Measurements from ENCODE around the gene FOXA1.
"Not testable (repeated sequence)": the region's sequence is repeated elsewhere in the genome, so short reads cannot be mapped to it uniquely, and the experiment has no call there.

The FOXA1 gene

GRCh38 chr14:37569729-37570128, 25.3 kb downstream of the FOXA1 start:
- H3K27me3 ChIP-seq (ENCODE audit: control insufficient read depth, insufficient read depth, low read length), result no peaks in the 10 kb centered on the region
- H3K27ac ChIP-seq (ENCODE audit: low read depth, low read length), result no peak overlapping the region
- H3K9ac ChIP-seq (ENCODE audit: low read depth, low read length), result no peak overlapping the region
- H3K36me3 ChIP-seq (ENCODE audit: control insufficient read depth, insufficient read depth, low read length), result no peaks in the 10 kb centered on the region
- peaks cover 22% of the 10 kb centered on the region for H3K4me1 ChIP-seq (ENCODE audit: control insufficient read depth, insufficient read depth, low read length)
- H3K9me3 ChIP-seq (ENCODE audit: control insufficient read depth, insufficient read depth, low read length), result no peaks in the 10 kb centered on the region
- H3K4me3 ChIP-seq (ENCODE audit: low read depth, low read length), result no peak overlapping the region

- peak overlapping the region; percentile 55; the same call in 1 of the 2 replicates for H3K9ac ChIP-seq (ENCODE audit: low read depth, low read length)
- H3K9me3 ChIP-seq (ENCODE audit: control insufficient read depth, insufficient read depth, low read length), result no peaks in the 10 kb centered on the region
- H3K27me3 ChIP-seq (ENCODE audit: control insufficient read depth, insufficient read depth, low read length), result no peaks in the 10 kb centered on the region
- H3K4me3 ChIP-seq (ENCODE audit: low read depth, low read length), result peak overlapping the region; percentile 21; the same call in 1 of the 2 replicates
- peak overlapping the region; percentile 88 for H3K27ac ChIP-seq (ENCODE audit: low read depth, low read length)
- H3K4me1 ChIP-seq (ENCODE audit: control insufficient read depth, insufficient read depth, low read length), result peaks cover 22% of the 10 kb centered on the region
- no peaks in the 10 kb centered on the region for H3K36me3 ChIP-seq (ENCODE audit: control insufficient read depth, insufficient read depth, low read length)
Measured at GRCh38 chr14:37566811-37567371, 28.2 kb downstream of the FOXA1 start.

GRCh38 chr14:37565550-37565949, 29.5 kb downstream of the FOXA1 start:
- Histone ChIP-seq H3K9me3 (ENCODE audit: control insufficient read depth, insufficient read depth, low read length) (no peaks in the 10 kb centered on the region), H3K4me1 (ENCODE audit: control insufficient read depth, insufficient read depth, low read length) (peaks cover 22% of the 10 kb centered on the region), H3K27ac (ENCODE audit: low read depth, low read length) (no peak overlapping the region), H3K27me3 (ENCODE audit: control insufficient read depth, insufficient read depth, low read length) (no peaks in the 10 kb centered on the region), H3K36me3 (ENCODE audit: control insufficient read depth, insufficient read depth, low read length) (no peaks in the 10 kb centered on the region), H3K9ac (ENCODE audit: low read depth, low read length) (no peak overlapping the region), H3K4me3 (ENCODE audit: low read depth, low read length) (no peak overlapping the region)

- no peaks in the 10 kb centered on the region for H3K36me3 ChIP-seq (ENCODE audit: control insufficient read depth, insufficient read depth, low read length)
- H3K4me3 ChIP-seq (ENCODE audit: low read depth, low read length), result no peak overlapping the region
- no peak overlapping the region for H3K27ac ChIP-seq (ENCODE audit: low read depth, low read length)
- H3K4me1 ChIP-seq (ENCODE audit: control insufficient read depth, insufficient read depth, low read length), result peaks cover 22% of the 10 kb centered on the region
- no peaks in the 10 kb centered on the region for H3K9me3 ChIP-seq (ENCODE audit: control insufficient read depth, insufficient read depth, low read length)
- no peak overlapping the region for H3K9ac ChIP-seq (ENCODE audit: low read depth, low read length)
- no peaks in the 10 kb centered on the region for H3K27me3 ChIP-seq (ENCODE audit: control insufficient read depth, insufficient read depth, low read length)
Measured at GRCh38 chr14:37563189-37563588, 31.9 kb downstream of the FOXA1 start.

- H3K4me3 ChIP-seq (ENCODE audit: low read depth, low read length), result no peak overlapping the region
- peaks cover 3% of the 10 kb centered on the region; the same call in 1 of the 2 replicates for H3K4me1 ChIP-seq (ENCODE audit: control insufficient read depth, insufficient read depth, low read length)
- H3K27ac ChIP-seq (ENCODE audit: low read depth, low read length), result no peak overlapping the region
- no peaks in the 10 kb centered on the region for H3K36me3 ChIP-seq (ENCODE audit: control insufficient read depth, insufficient read depth, low read length)
- no peaks in the 10 kb centered on the region; the same call in 1 of the 2 replicates for H3K9me3 ChIP-seq (ENCODE audit: control insufficient read depth, insufficient read depth, low read length)
- H3K27me3 ChIP-seq (ENCODE audit: control insufficient read depth, insufficient read depth, low read length), result no peaks in the 10 kb centered on the region
- H3K9ac ChIP-seq (ENCODE audit: low read depth, low read length), result no peak overlapping the region
Measured at GRCh38 chr14:37559386-37559785, 35.7 kb downstream of the FOXA1 start.

GRCh38 chr14:37558740-37559139, 36.3 kb downstream of the FOXA1 start:
- H3K4me3 ChIP-seq (ENCODE audit: low read depth, low read length), result no peak overlapping the region

GRCh38 chr14:37555596-37555995, 39.5 kb downstream of the FOXA1 start:
- H3K27ac ChIP-seq (ENCODE audit: low read depth, low read length); H3K9ac ChIP-seq (ENCODE audit: low read depth, low read length); H3K4me1 ChIP-seq (ENCODE audit: control insufficient read depth, insufficient read depth, low read length); H3K27me3 ChIP-seq (ENCODE audit: control insufficient read depth, insufficient read depth, low read length); H3K36me3 ChIP-seq (ENCODE audit: control insufficient read depth, insufficient read depth, low read length); H3K9me3 ChIP-seq (ENCODE audit: control insufficient read depth, insufficient read depth, low read length); H3K4me3 ChIP-seq (ENCODE audit: low read depth, low read length): not testable (repeated sequence)

More at GRCh38 chr14:37558740-37559139, 36.3 kb downstream of the FOXA1 start:
- Histone ChIP-seq H3K9me3 (ENCODE audit: control insufficient read depth, insufficient read depth, low read length) (no peaks in the 10 kb centered on the region; the same call in 1 of the 2 replicates), H3K27ac (ENCODE audit: low read depth, low read length) (no peak overlapping the region), H3K9ac (ENCODE audit: low read depth, low read length) (no peak overlapping the region), H3K36me3 (ENCODE audit: control insufficient read depth, insufficient read depth, low read length) (no peaks in the 10 kb centered on the region), H3K4me1 (ENCODE audit: control insufficient read depth, insufficient read depth, low read length) (peaks cover 3% of the 10 kb centered on the region; the same call in 1 of the 2 replicates), H3K27me3 (ENCODE audit: control insufficient read depth, insufficient read depth, low read length) (no peaks in the 10 kb centered on the region)

- H3K27ac ChIP-seq (ENCODE audit: low read depth, low read length), result no peak overlapping the region
Measured at GRCh38 chr14:37553935-37554550, 41.0 kb downstream of the FOXA1 start.

GRCh38 chr14:37551119-37551518, 43.9 kb downstream of the FOXA1 start:
- H3K36me3 ChIP-seq (ENCODE audit: control insufficient read depth, insufficient read depth, low read length), result no peaks in the 10 kb centered on the region
- no peaks in the 10 kb centered on the region for H3K9me3 ChIP-seq (ENCODE audit: control insufficient read depth, insufficient read depth, low read length)
- no peak overlapping the region for H3K27ac ChIP-seq (ENCODE audit: low read depth, low read length)
- no peaks in the 10 kb centered on the region for H3K27me3 ChIP-seq (ENCODE audit: control insufficient read depth, insufficient read depth, low read length)
- no peaks in the 10 kb centered on the region for H3K4me1 ChIP-seq (ENCODE audit: control insufficient read depth, insufficient read depth, low read length)
- no peak overlapping the region for H3K9ac ChIP-seq (ENCODE audit: low read depth, low read length)
- H3K4me3 ChIP-seq (ENCODE audit: low read depth, low read length), result no peak overlapping the region

More at GRCh38 chr14:37553935-37554550, 41.0 kb downstream of the FOXA1 start:
- Histone ChIP-seq H3K4me1 (ENCODE audit: control insufficient read depth, insufficient read depth, low read length) (peaks cover under 1% of the 10 kb centered on the region; the same call in 1 of the 2 replicates), H3K9me3 (ENCODE audit: control insufficient read depth, insufficient read depth, low read length) (no peaks in the 10 kb centered on the region; the same call in 1 of the 2 replicates), H3K9ac (ENCODE audit: low read depth, low read length) (no peak overlapping the region), H3K27me3 (ENCODE audit: control insufficient read depth, insufficient read depth, low read length) (no peaks in the 10 kb centered on the region), H3K4me3 (ENCODE audit: low read depth, low read length) (no peak overlapping the region), H3K36me3 (ENCODE audit: control insufficient read depth, insufficient read depth, low read length) (no peaks in the 10 kb centered on the region)

GRCh38 chr14:37550511-37550910, 44.5 kb downstream of the FOXA1 start:
- Histone ChIP-seq H3K27ac (ENCODE audit: low read depth, low read length) (no peak overlapping the region), H3K27me3 (ENCODE audit: control insufficient read depth, insufficient read depth, low read length) (no peaks in the 10 kb centered on the region), H3K9ac (ENCODE audit: low read depth, low read length) (no peak overlapping the region), H3K9me3 (ENCODE audit: control insufficient read depth, insufficient read depth, low read length) (no peaks in the 10 kb centered on the region), H3K36me3 (ENCODE audit: control insufficient read depth, insufficient read depth, low read length) (no peaks in the 10 kb centered on the region), H3K4me3 (ENCODE audit: low read depth, low read length) (no peak overlapping the region), H3K4me1 (ENCODE audit: control insufficient read depth, insufficient read depth, low read length) (no peaks in the 10 kb centered on the region)

GRCh38 chr14:37546621-37547447, 48.2 kb downstream of the FOXA1 start:
- H3K27me3 ChIP-seq (ENCODE audit: control insufficient read depth, insufficient read depth, low read length), result no peaks in the 10 kb centered on the region

More at GRCh38 chr14:37546621-37547447, 48.2 kb downstream of the FOXA1 start:
- Histone ChIP-seq H3K4me1 (ENCODE audit: control insufficient read depth, insufficient read depth, low read length) (no peaks in the 10 kb centered on the region), H3K4me3 (ENCODE audit: low read depth, low read length) (no peak overlapping the region), H3K27ac (ENCODE audit: low read depth, low read length) (peak overlapping the region; percentile 32), H3K36me3 (ENCODE audit: control insufficient read depth, insufficient read depth, low read length) (no peaks in the 10 kb centered on the region), H3K9me3 (ENCODE audit: control insufficient read depth, insufficient read depth, low read length) (no peaks in the 10 kb centered on the region), H3K9ac (ENCODE audit: low read depth, low read length) (no peak overlapping the region)
